ENCODE data around the gene ARHGEF1.
"Not testable (repeated sequence)": the region's sequence is repeated elsewhere in the genome, so short reads cannot be mapped to it uniquely, and the experiment has no call there.

Gene ARHGEF1

GRCh38 chr19:41913538-41914423 is 30.8 kb downstream of the ARHGEF1 start:
- DNase-seq (ENCODE audit: low spot score) = no peak
- no peak for TF ChIP-seq CTCF (IDR thresholded peaks at IDR 0.05; ENCODE audit: extremely low read depth, missing control alignments)

- not testable (repeated sequence) for DNase-seq (ENCODE audit: low spot score)
These were observed 31.4 kb downstream of the ARHGEF1 start for GRCh38 chr19:41914424-41914834.

GRCh38 chr19:41915021-41915775 is 32.2 kb downstream of the ARHGEF1 start:
- no peak for TF ChIP-seq CTCF (IDR thresholded peaks at IDR 0.05; ENCODE audit: extremely low read depth, missing control alignments)

GRCh38 chr19:41915776-41916414 is 32.9 kb downstream of the ARHGEF1 start:
- TF ChIP-seq CTCF (IDR thresholded peaks at IDR 0.05; ENCODE audit: extremely low read depth, missing control alignments) = no peak
- no peak for DNase-seq (ENCODE audit: low spot score)

More at GRCh38 chr19:41915021-41915775, 32.2 kb downstream of the ARHGEF1 start:
- DNase-seq (ENCODE audit: low spot score) = no peak

GRCh38 chr19:41917676-41918075 is 34.7 kb downstream of the ARHGEF1 start:
- no peak for DNase-seq (ENCODE audit: low spot score)
- TF ChIP-seq CTCF (IDR thresholded peaks at IDR 0.05; ENCODE audit: extremely low read depth, missing control alignments) = no peak

GRCh38 chr19:41918095-41918494 is 35.1 kb downstream of the ARHGEF1 start:
- no peak for DNase-seq (ENCODE audit: low spot score)
- TF ChIP-seq CTCF (IDR thresholded peaks at IDR 0.05; ENCODE audit: extremely low read depth, missing control alignments) = no peak

- no peak for DNase-seq (ENCODE audit: low spot score)
- no peak for TF ChIP-seq CTCF (IDR thresholded peaks at IDR 0.05; ENCODE audit: extremely low read depth, missing control alignments)
These were observed 35.8 kb downstream of the ARHGEF1 start for GRCh38 chr19:41918653-41919244.
